ENCODE data around the gene EBI3.

DNA sequence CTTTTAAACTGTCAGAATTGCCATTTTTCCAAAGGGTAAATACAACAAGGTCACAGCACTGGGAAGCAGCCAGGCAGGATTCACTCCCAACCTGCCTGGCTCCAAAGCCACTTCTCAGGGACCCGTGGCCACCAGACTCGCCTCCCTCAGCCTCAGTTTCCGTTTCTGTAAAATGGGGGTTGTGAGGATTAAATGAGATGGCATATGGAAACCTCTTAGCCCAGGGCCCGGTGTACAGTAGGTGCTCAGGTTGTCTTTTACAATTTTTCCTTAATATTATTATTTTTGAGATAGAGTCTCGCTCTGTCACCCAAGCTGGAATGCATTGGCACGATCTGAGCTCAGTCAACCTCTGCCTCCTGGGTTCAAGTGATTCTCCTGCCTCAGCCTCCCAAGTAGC lies 27.7 kb downstream of the EBI3 start:
- no peak for TF ChIP-seq SNAI1 (CRISPR knock-in tag; IDR thresholded peaks at IDR 0.05; ENCODE audit: borderline replicate concordance)
- TF ChIP-seq MBD4 (IDR thresholded peaks at IDR 0.05; ENCODE audit: borderline replicate concordance, low read length): no peak
- TF ChIP-seq ZNF660 (CRISPR knock-in tag; IDR thresholded peaks at IDR 0.05; ENCODE audit: borderline replicate concordance, low read depth): no peak
- TF ChIP-seq, protein P1, sequence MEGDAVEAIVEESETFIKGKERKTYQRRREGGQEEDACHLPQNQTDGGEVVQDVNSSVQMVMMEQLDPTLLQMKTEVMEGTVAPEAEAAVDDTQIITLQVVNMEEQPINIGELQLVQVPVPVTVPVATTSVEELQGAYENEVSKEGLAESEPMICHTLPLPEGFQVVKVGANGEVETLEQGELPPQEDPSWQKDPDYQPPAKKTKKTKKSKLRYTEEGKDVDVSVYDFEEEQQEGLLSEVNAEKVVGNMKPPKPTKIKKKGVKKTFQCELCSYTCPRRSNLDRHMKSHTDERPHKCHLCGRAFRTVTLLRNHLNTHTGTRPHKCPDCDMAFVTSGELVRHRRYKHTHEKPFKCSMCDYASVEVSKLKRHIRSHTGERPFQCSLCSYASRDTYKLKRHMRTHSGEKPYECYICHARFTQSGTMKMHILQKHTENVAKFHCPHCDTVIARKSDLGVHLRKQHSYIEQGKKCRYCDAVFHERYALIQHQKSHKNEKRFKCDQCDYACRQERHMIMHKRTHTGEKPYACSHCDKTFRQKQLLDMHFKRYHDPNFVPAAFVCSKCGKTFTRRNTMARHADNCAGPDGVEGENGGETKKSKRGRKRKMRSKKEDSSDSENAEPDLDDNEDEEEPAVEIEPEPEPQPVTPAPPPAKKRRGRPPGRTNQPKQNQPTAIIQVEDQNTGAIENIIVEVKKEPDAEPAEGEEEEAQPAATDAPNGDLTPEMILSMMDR (CRISPR knock-in tag; IDR thresholded peaks at IDR 0.05): no peak
- TF ChIP-seq, protein P2, sequence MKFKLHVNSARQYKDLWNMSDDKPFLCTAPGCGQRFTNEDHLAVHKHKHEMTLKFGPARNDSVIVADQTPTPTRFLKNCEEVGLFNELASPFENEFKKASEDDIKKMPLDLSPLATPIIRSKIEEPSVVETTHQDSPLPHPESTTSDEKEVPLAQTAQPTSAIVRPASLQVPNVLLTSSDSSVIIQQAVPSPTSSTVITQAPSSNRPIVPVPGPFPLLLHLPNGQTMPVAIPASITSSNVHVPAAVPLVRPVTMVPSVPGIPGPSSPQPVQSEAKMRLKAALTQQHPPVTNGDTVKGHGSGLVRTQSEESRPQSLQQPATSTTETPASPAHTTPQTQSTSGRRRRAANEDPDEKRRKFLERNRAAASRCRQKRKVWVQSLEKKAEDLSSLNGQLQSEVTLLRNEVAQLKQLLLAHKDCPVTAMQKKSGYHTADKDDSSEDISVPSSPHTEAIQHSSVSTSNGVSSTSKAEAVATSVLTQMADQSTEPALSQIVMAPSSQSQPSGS (CRISPR knock-in tag; IDR thresholded peaks at IDR 0.05): no peak
- TF ChIP-seq, protein P3, sequence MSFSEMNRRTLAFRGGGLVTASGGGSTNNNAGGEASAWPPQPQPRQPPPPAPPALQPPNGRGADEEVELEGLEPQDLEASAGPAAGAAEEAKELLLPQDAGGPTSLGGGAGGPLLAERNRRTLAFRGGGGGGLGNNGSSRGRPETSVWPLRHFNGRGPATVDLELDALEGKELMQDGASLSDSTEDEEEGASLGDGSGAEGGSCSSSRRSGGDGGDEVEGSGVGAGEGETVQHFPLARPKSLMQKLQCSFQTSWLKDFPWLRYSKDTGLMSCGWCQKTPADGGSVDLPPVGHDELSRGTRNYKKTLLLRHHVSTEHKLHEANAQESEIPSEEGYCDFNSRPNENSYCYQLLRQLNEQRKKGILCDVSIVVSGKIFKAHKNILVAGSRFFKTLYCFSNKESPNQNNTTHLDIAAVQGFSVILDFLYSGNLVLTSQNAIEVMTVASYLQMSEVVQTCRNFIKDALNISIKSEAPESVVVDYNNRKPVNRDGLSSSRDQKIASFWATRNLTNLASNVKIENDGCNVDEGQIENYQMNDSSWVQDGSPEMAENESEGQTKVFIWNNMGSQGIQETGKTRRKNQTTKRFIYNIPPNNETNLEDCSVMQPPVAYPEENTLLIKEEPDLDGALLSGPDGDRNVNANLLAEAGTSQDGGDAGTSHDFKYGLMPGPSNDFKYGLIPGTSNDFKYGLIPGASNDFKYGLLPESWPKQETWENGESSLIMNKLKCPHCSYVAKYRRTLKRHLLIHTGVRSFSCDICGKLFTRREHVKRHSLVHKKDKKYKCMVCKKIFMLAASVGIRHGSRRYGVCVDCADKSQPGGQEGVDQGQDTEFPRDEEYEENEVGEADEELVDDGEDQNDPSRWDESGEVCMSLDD (CRISPR knock-in tag; IDR thresholded peaks at IDR 0.05; ENCODE audit: borderline replicate concordance): no peak
- TF ChIP-seq, protein P4, sequence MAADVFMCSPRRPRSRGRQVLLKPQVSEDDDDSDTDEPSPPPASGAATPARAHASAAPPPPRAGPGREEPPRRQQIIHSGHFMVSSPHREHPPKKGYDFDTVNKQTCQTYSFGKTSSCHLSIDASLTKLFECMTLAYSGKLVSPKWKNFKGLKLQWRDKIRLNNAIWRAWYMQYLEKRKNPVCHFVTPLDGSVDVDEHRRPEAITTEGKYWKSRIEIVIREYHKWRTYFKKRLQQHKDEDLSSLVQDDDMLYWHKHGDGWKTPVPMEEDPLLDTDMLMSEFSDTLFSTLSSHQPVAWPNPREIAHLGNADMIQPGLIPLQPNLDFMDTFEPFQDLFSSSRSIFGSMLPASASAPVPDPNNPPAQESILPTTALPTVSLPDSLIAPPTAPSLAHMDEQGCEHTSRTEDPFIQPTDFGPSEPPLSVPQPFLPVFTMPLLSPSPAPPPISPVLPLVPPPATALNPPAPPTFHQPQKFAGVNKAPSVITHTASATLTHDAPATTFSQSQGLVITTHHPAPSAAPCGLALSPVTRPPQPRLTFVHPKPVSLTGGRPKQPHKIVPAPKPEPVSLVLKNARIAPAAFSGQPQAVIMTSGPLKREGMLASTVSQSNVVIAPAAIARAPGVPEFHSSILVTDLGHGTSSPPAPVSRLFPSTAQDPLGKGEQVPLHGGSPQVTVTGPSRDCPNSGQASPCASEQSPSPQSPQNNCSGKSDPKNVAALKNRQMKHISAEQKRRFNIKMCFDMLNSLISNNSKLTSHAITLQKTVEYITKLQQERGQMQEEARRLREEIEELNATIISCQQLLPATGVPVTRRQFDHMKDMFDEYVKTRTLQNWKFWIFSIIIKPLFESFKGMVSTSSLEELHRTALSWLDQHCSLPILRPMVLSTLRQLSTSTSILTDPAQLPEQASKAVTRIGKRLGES (CRISPR knock-in tag; IDR thresholded peaks at IDR 0.05; ENCODE audit: borderline replicate concordance): no peak
- TF ChIP-seq, protein P5, sequence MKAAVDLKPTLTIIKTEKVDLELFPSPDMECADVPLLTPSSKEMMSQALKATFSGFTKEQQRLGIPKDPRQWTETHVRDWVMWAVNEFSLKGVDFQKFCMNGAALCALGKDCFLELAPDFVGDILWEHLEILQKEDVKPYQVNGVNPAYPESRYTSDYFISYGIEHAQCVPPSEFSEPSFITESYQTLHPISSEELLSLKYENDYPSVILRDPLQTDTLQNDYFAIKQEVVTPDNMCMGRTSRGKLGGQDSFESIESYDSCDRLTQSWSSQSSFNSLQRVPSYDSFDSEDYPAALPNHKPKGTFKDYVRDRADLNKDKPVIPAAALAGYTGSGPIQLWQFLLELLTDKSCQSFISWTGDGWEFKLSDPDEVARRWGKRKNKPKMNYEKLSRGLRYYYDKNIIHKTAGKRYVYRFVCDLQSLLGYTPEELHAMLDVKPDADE (CRISPR knock-in tag; IDR thresholded peaks at IDR 0.05): no peak
- TF ChIP-seq, protein P6, sequence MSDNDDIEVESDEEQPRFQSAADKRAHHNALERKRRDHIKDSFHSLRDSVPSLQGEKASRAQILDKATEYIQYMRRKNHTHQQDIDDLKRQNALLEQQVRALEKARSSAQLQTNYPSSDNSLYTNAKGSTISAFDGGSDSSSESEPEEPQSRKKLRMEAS (IDR thresholded peaks at IDR 0.05): no peak
- TF ChIP-seq, protein P7, sequence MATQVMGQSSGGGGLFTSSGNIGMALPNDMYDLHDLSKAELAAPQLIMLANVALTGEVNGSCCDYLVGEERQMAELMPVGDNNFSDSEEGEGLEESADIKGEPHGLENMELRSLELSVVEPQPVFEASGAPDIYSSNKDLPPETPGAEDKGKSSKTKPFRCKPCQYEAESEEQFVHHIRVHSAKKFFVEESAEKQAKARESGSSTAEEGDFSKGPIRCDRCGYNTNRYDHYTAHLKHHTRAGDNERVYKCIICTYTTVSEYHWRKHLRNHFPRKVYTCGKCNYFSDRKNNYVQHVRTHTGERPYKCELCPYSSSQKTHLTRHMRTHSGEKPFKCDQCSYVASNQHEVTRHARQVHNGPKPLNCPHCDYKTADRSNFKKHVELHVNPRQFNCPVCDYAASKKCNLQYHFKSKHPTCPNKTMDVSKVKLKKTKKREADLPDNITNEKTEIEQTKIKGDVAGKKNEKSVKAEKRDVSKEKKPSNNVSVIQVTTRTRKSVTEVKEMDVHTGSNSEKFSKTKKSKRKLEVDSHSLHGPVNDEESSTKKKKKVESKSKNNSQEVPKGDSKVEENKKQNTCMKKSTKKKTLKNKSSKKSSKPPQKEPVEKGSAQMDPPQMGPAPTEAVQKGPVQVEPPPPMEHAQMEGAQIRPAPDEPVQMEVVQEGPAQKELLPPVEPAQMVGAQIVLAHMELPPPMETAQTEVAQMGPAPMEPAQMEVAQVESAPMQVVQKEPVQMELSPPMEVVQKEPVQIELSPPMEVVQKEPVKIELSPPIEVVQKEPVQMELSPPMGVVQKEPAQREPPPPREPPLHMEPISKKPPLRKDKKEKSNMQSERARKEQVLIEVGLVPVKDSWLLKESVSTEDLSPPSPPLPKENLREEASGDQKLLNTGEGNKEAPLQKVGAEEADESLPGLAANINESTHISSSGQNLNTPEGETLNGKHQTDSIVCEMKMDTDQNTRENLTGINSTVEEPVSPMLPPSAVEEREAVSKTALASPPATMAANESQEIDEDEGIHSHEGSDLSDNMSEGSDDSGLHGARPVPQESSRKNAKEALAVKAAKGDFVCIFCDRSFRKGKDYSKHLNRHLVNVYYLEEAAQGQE (IDR thresholded peaks at IDR 0.05; ENCODE audit: borderline replicate concordance in 1 of 2, low read depth in 1 of 2, low read length in 2 of 2): no peak
- no peak for TF ChIP-seq TBX2 (CRISPR knock-in tag; IDR thresholded peaks at IDR 0.05; ENCODE audit: borderline replicate concordance)
